GM13976 (cell line): ENCODE measurements around the gene MFSD2A.
"Not testable (repeated sequence)": the region's sequence is repeated elsewhere in the genome, so short reads cannot be mapped to it uniquely, and the experiment has no call there.

Source experiments
- DNase-seq: peaks from one replicate; pipeline ENCODE4 v3.0.0; 2012; ENCODE audit warnings: low spot score
- in situ Hi-C: fragments of 300-500 bp; cut with MboI; formaldehyde crosslinking; loops from one replicate; pipeline ENCODE4 v1.12.0; 2022; ENCODE audit warnings: low sequenced_read_pairs, mixed read lengths, inconsistent platforms; ENCODE audit not compliant: unreplicated experiment
- TF ChIP-seq, protein P1 (sequence below): IDR thresholded peaks from 2 replicates; pipeline ENCODE4 v1.5.1; 2012; ENCODE audit warnings: borderline replicate concordance, mild to moderate bottlenecking; ENCODE audit not compliant: insufficient read depth; ENCODE audit errors: extremely low read depth, missing control alignments, control extremely low read depth

MFSD2A gene

DNA sequence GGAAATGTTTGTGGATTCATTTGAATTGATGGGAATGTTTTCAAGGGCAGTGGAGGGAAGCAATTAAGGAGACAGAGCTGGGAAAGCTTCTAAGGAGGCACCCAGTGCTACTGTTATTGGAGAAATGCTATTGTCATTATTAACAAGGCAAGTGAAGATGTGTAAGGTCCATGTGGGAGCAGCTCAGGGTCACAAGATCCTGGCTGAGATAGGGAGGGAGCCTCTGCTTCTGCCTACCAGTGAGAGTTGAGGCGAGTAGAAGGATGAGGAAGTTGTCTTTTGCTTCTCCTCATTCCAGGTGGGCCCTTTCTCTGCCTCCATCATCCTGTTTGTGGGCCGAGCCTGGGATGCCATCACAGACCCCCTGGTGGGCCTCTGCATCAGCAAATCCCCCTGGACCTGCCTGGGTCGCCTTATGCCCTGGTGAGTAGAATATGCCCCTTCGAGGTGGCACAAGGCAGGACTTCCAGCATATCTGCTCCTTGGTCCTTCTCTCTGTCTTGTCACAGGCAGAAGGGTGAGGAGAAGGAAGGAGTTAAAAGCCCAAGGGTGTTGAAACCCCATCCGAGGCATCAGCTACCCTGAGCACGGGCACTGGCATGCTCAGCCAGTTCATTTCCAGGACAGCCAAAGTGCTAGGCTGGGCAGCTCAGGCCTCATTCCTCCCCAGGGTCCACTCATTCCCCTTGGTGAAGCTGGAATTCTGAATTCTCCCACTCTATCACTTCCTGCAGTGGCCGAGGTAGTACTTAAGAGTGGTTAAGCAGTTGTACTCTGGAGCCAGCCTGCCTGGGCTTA, 3.7 kb downstream of the MFSD2A start:
- TF ChIP-seq, protein P1, sequence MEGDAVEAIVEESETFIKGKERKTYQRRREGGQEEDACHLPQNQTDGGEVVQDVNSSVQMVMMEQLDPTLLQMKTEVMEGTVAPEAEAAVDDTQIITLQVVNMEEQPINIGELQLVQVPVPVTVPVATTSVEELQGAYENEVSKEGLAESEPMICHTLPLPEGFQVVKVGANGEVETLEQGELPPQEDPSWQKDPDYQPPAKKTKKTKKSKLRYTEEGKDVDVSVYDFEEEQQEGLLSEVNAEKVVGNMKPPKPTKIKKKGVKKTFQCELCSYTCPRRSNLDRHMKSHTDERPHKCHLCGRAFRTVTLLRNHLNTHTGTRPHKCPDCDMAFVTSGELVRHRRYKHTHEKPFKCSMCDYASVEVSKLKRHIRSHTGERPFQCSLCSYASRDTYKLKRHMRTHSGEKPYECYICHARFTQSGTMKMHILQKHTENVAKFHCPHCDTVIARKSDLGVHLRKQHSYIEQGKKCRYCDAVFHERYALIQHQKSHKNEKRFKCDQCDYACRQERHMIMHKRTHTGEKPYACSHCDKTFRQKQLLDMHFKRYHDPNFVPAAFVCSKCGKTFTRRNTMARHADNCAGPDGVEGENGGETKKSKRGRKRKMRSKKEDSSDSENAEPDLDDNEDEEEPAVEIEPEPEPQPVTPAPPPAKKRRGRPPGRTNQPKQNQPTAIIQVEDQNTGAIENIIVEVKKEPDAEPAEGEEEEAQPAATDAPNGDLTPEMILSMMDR = no peak
- in situ Hi-C loops = no loop called here
- DNase-seq = no peak

DNA sequence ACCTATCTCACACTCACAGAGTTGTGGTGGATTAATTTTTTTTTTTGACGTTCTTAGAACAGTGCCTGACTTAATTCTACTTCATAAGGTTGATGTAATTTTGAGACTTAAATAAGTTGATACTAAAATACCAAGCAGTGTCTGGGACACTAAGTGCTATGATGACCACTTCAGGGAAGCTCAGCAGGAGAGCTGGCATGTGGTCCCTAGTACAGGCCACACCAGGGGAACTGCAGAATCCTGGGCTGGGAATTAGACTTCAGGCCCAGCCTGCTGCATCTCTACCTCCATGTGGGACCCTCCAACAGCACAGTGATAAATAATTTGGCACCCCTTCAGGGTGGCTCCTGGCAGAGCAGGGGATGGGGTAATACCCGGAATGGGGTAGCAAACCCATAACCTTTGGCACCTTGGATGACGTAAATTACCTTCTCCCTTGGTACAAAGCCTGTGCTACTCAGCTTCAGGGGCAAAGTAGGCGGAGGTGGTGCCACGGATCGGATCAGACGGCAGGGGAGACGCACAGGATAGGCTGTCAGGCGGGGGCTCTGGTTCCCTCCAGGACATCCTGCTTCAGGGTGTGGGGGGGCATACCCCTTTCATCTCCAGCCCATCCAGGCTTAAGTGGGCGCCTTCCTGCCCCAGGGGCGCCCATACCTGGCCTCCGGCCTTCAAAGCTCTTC, 4.8 kb downstream of the MFSD2A start:
- no peak for DNase-seq
- TF ChIP-seq, protein P1 = no peak
- in situ Hi-C loops = no loop called here

DNA sequence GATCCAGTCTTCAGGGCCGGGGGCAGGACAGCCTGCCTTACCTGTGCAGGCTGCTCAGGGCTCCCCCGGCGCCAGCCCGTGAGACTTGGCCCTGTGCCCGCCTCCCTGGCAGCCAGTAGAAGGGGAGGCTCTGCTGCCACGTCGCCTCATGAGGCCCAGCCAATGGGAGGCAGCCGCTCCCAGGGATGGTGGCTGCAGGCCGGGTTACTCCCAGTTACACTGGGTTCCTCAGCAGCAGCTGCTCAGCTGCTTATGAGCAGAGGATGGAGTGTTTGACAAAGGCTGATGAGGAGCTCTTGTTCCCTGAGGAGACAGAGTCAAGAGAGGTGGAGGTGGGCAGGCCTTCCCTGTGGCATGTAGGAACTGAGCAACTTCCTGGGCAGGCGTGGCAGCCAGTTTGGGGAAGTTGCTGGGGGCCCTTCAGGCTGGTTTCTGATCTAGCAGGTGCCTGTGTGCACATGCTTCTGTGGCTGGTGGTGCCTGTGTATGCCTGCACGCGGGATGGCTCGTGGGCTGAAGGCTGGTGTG, 5.5 kb downstream of the MFSD2A start:
- TF ChIP-seq, protein P1 = peak; percentile 4
- peak; percentile 58 for DNase-seq
- in situ Hi-C loops = no loop called here

DNA sequence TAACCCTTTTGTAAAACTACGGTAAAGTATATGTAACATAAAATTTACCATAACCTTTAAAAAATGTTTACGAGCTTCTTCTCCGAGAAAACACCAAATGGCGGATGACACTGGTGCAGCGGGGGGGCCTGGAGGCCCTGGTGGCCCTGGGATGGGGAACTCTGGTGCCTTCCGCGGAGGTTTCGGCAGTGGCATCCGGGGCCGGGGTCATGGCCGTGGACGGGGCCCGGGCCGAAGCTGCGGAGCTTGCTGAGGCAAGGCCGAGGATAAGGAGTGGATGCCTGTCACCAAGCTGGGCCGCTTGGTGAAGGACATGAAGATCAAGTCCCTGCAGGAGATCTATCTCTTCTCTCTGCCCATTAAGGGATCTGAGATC, 7.5 kb downstream of the MFSD2A start:
- TF ChIP-seq, protein P1 = no peak
- in situ Hi-C loops = no loop called here
- DNase-seq = no peak

DNA sequence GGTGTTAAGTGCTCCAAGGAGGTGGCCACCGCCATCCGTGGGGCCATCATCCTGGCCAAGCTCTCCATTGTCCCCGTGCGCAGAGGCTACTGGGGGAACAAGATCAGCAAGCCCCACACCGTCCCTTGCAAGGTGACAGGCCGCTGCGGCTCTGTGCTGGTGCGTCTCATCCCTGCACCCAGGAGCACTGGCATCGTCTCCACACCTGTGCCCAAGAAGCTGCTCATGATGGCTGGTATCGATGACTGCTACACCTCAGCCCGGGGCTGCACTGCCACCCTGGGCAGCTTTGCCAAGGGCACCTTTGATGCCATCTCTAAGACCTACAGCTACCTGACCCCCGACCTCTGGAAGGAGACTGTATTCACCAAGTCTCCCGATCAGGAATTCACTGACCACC, 8.0 kb downstream of the MFSD2A start:
- DNase-seq, in situ Hi-C loops: not testable (repeated sequence)

DNA sequence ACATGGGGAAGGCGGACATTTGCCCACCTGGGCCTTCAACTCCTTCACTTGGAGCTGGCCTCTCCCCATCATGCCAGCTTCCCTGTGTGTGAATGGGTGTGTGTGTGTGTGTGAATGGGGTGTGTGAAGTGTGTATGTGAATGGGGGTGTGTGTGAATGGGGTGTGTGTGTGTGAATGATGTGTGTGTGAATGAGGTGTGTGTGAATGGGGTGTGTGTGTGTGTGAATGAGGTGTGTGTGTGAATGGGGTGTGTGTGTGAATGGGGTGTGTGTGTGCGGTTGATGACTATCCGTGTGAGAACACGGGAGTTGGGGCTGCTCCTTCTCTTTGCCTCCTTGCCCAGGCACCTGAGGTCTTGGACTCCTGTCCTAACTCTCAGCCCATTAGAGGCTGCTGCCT, 9.6 kb downstream of the MFSD2A start:
- no peak for DNase-seq
- in situ Hi-C loops = no loop called here
- TF ChIP-seq, protein P1 = no peak

DNA sequence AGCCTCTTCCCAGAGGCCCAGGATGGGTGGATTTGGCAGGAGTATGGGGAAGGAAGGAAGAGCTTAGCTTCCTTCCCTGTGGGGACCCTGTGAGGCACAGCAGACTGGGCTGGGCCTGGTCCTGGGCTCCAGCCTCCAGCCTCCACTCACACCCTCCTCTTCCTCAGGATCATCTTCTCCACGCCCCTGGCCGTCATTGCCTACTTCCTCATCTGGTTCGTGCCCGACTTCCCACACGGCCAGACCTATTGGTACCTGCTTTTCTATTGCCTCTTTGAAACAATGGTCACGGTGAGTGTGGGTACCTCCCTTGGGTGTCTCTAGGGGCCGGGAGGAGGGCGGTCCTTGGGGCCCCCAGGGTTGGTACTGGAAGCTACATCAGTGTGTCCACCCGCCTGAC, 10.1 kb downstream of the MFSD2A start:
- DNase-seq = no peak
- TF ChIP-seq, protein P1 = no peak
- in situ Hi-C loops = no loop called here
